K562 (cell line): ENCODE results near the gene HSD17B8.

Experiments used
- CBFA2T2 ChIP-seq: fragments of 450-650 bp; conservative IDR thresholded peaks from 2 replicates; pipeline ENCODE4 v1.6.1; 2017; ENCODE audit warnings: mild to moderate bottlenecking
- ESRRA ChIP-seq: fragments of 450-650 bp; IDR thresholded peaks from 2 replicates; pipeline ENCODE4 v1.6.1; 2014; ENCODE audit warnings: low read depth, mild to moderate bottlenecking, moderate library complexity, borderline replicate concordance
- FOXJ2 ChIP-seq: fragments of 200-800 bp; sonication (Bioruptor generic); IDR thresholded peaks from 2 replicates; pipeline ENCODE4 v1.6.1; 2016; ENCODE audit warnings: missing genetic modification characterization, missing compliant biosample characterization
- HIVEP1 ChIP-seq: fragments of 250-450 bp; sonication (Bioruptor Pico); IDR thresholded peaks from 2 replicates; pipeline ENCODE4 v1.4.0; 2020; ENCODE audit warnings: mild to moderate bottlenecking
- HNRNPUL1 ChIP-seq: fragments of 200-400 bp; formaldehyde crosslinking; IDR thresholded peaks from 2 replicates; pipeline ENCODE4 v1.6.1; 2017; ENCODE audit warnings: low read length
- JUNB ChIP-seq: fragments of 450-650 bp; formaldehyde crosslinking; conservative IDR thresholded peaks from 2 replicates; pipeline ENCODE4 v1.4.0; 2020; ENCODE audit warnings: mild to moderate bottlenecking
- MAFK ChIP-seq: IDR thresholded peaks from 2 replicates; pipeline ENCODE4 v1.6.1; 2011; ENCODE audit warnings: low read length, improper control_type of control experiment
- RFX5 ChIP-seq: IDR thresholded peaks from 2 replicates; pipeline ENCODE4 v1.6.1; 2011; ENCODE audit warnings: low read depth, mild to moderate bottlenecking, improper control_type of control experiment, low read length
- TF ChIP-seq, protein P1 (sequence below), 3 experiments: IDR thresholded peaks in 2 of 3; conservative IDR thresholded peaks in 1 of 3; 2 replicates each; pipeline ENCODE4 v1.5.1; 2011 to 2012; ENCODE audit warnings: low read length in 3 of 3, mild to moderate bottlenecking in 3 of 3, control low read depth in 2 of 3, improper control_type of control experiment in 1 of 3, inconsistent platforms in 1 of 3, low read depth in 1 of 3, mixed read lengths in 1 of 3, moderate library complexity in 1 of 3; ENCODE audit not compliant: insufficient read depth in 2 of 3
- TF ChIP-seq, protein P2 (sequence below), 2 experiments: fragments of 450-650 bp in 1 of 2; sonication (generic) in 1 of 2; formaldehyde crosslinking in 1 of 2; IDR thresholded peaks; 2 replicates each; pipeline versions ENCODE4 v1.7.1 to v1.9.0; 2016 to 2022; ENCODE audit warnings: inconsistent platforms in 1 of 2, mild to moderate bottlenecking in 1 of 2, missing genetic modification reagents in 1 of 2

DNA sequence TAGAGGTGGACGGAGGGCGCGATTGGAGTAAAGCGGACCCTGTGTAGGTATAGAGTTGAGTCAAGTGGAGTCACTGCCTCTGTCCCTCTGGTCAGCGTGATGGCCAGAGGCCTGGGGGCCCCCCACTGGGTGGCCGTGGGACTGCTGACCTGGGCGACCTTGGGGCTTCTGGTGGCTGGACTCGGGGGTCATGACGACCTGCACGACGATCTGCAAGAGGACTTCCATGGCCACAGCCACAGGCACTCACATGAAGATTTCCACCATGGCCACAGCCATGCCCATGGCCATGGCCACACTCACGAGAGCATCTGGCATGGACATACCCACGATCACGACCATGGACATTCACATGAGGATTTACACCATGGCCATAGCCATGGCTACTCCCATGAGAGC lies 3.3 kb upstream of the HSD17B8 start:
- TF ChIP-seq MAFK (peak; percentile 2; the same call in 1 of the 2 replicates), JUNB (CRISPR knock-in tag) (no peak), ESRRA (peak; percentile 99), HNRNPUL1 (no peak), CBFA2T2 (no peak), RFX5 (no peak), FOXJ2 (tag) (no peak), HIVEP1 (CRISPR knock-in tag) (no peak)
- TF ChIP-seq, protein P1, sequence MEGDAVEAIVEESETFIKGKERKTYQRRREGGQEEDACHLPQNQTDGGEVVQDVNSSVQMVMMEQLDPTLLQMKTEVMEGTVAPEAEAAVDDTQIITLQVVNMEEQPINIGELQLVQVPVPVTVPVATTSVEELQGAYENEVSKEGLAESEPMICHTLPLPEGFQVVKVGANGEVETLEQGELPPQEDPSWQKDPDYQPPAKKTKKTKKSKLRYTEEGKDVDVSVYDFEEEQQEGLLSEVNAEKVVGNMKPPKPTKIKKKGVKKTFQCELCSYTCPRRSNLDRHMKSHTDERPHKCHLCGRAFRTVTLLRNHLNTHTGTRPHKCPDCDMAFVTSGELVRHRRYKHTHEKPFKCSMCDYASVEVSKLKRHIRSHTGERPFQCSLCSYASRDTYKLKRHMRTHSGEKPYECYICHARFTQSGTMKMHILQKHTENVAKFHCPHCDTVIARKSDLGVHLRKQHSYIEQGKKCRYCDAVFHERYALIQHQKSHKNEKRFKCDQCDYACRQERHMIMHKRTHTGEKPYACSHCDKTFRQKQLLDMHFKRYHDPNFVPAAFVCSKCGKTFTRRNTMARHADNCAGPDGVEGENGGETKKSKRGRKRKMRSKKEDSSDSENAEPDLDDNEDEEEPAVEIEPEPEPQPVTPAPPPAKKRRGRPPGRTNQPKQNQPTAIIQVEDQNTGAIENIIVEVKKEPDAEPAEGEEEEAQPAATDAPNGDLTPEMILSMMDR (IDR thresholded peaks at IDR 0.05 in 2 of 3, conservative IDR thresholded peaks at IDR 0.05 in 1 of 3; ENCODE audit: insufficient read depth in 2 of 3, low read depth in 1 of 3, low read length in 3 of 3) = peak; percentile 35 to 53 (median 48); a peak in 4 of 6 replicates
- TF ChIP-seq, protein P2, sequence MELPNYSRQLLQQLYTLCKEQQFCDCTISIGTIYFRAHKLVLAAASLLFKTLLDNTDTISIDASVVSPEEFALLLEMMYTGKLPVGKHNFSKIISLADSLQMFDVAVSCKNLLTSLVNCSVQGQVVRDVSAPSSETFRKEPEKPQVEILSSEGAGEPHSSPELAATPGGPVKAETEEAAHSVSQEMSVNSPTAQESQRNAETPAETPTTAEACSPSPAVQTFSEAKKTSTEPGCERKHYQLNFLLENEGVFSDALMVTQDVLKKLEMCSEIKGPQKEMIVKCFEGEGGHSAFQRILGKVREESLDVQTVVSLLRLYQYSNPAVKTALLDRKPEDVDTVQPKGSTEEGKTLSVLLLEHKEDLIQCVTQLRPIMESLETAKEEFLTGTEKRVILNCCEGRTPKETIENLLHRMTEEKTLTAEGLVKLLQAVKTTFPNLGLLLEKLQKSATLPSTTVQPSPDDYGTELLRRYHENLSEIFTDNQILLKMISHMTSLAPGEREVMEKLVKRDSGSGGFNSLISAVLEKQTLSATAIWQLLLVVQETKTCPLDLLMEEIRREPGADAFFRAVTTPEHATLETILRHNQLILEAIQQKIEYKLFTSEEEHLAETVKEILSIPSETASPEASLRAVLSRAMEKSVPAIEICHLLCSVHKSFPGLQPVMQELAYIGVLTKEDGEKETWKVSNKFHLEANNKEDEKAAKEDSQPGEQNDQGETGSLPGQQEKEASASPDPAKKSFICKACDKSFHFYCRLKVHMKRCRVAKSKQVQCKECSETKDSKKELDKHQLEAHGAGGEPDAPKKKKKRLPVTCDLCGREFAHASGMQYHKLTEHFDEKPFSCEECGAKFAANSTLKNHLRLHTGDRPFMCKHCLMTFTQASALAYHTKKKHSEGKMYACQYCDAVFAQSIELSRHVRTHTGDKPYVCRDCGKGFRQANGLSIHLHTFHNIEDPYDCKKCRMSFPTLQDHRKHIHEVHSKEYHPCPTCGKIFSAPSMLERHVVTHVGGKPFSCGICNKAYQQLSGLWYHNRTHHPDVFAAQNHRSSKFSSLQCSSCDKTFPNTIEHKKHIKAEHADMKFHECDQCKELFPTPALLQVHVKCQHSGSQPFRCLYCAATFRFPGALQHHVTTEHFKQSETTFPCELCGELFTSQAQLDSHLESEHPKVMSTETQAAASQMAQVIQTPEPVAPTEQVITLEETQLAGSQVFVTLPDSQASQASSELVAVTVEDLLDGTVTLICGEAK (IDR thresholded peaks at IDR 0.05) = no peak
- TF ChIP-seq, protein P2 (CRISPR knock-in tag; IDR thresholded peaks at IDR 0.05) = no peak
